CD14-positive monocyte (primary cell): ENCODE measurements around the gene PDE9A. TPM values are rescaled to one million over a fixed set of nuclear protein-coding genes. Genes with fewer than 3 reads are reported as not detected.

ENCODE experiments used
- DNase-seq, 3 donors: peaks; one replicate each; pipeline ENCODE4 v3.0.0-alpha.2; 2011 to 2022
- H2AFZ ChIP-seq: 2 replicates; pipeline ENCODE4 v1.6.0; 2012; ENCODE audit warnings: mild to moderate bottlenecking, low read depth, low read length, inconsistent platforms; ENCODE audit not compliant: insufficient read depth, poor library complexity, severe bottlenecking
- H3K27ac ChIP-seq, 2 donors: 1 replicate in 1 of 2; 2 replicates in 1 of 2; pipeline ENCODE4 v1.5.1; 2012 to 2013; ENCODE audit warnings: low read length in 2 of 2, control low read depth in 1 of 2, inconsistent platforms in 1 of 2, low read depth in 1 of 2, mild to moderate bottlenecking in 1 of 2
- H3K27me3 ChIP-seq, 2 donors: one replicate each; pipeline versions ENCODE4 v1.6.0 to v1.6.1; 2011 to 2013; ENCODE audit warnings: low read length in 2 of 2; ENCODE audit not compliant: control insufficient read depth in 2 of 2, insufficient read depth in 2 of 2
- H3K36me3 ChIP-seq, 2 donors: replicated peaks in 1 of 2; 1 replicate in 1 of 2; 2 replicates in 1 of 2; pipeline versions ENCODE4 v1.5.1 to v1.6.1; 2012 to 2013; ENCODE audit warnings: low read length in 2 of 2, control low read depth in 1 of 2, inconsistent platforms in 1 of 2, mild to moderate bottlenecking in 1 of 2; ENCODE audit not compliant: insufficient read depth in 2 of 2, control insufficient read depth in 1 of 2
- H3K4me1 ChIP-seq, 2 donors: 1 replicate in 1 of 2; 2 replicates in 1 of 2; pipeline versions ENCODE4 v1.5.1 to v1.6.1; 2012 to 2013; ENCODE audit warnings: low read length in 2 of 2, control low read depth in 1 of 2, inconsistent platforms in 1 of 2, mild to moderate bottlenecking in 1 of 2, moderate library complexity in 1 of 2; ENCODE audit not compliant: insufficient read depth in 2 of 2, control insufficient read depth in 1 of 2
- H3K4me2 ChIP-seq: replicated peaks from 2 replicates; pipeline ENCODE3; 2012; ENCODE audit warnings: low read length, moderate library complexity, mild to moderate bottlenecking; ENCODE audit not compliant: poor library complexity, severe bottlenecking; ENCODE audit errors: extremely low read depth
- H3K4me3 ChIP-seq, 3 experiments: fragments of 200-600 bp in 1 of 3; sonication (generic) in 1 of 3; replicated peaks in 1 of 3; 1 replicate in 2 of 3; 2 replicates in 1 of 3; pipeline ENCODE4 v1.5.1; 2011 to 2013; ENCODE audit warnings: low read length in 3 of 3, mild to moderate bottlenecking in 3 of 3, control low read depth in 2 of 3, low read depth in 2 of 3, inconsistent platforms in 1 of 3, moderate library complexity in 1 of 3
- H3K79me2 ChIP-seq: 2 replicates; pipeline ENCODE4 v1.6.0; 2012; ENCODE audit warnings: mild to moderate bottlenecking, control low read depth, inconsistent platforms, low read length, moderate library complexity; ENCODE audit not compliant: insufficient read depth
- H3K9ac ChIP-seq: 2 replicates; pipeline ENCODE4 v1.6.0; 2017; ENCODE audit warnings: low read length, mild to moderate bottlenecking; ENCODE audit not compliant: insufficient read depth, poor library complexity, severe bottlenecking
- H3K9me3 ChIP-seq, 2 donors: replicated peaks in 1 of 2; 1 replicate in 1 of 2; 2 replicates in 1 of 2; pipeline versions ENCODE4 v1.5.1 to v1.6.1; 2012 to 2013; ENCODE audit warnings: low read length in 2 of 2, control low read depth in 1 of 2; ENCODE audit not compliant: control insufficient read depth in 1 of 2, insufficient read depth in 1 of 2
- H4K20me1 ChIP-seq: 2 replicates; pipeline ENCODE4 v1.6.0; 2012; ENCODE audit warnings: mild to moderate bottlenecking, low read length, control low read depth, moderate library complexity; ENCODE audit not compliant: insufficient read depth
- H3K27ac Mint-ChIP-seq, 7 donors: one replicate each; pipeline ENCODE4 v1.8.0; 2020; ENCODE audit warnings: mild to moderate bottlenecking in 7 of 7, mixed read lengths in 7 of 7, moderate library complexity in 6 of 7, inconsistent platforms in 2 of 7
- H3K27me3 Mint-ChIP-seq, 3 donors: one replicate each; pipeline ENCODE4 v1.8.0; 2021 to 2022; ENCODE audit warnings: low read depth in 3 of 3, mild to moderate bottlenecking in 3 of 3, mixed read lengths in 3 of 3, moderate library complexity in 3 of 3, inconsistent platforms in 1 of 3
- H3K36me3 Mint-ChIP-seq, 2 donors: one replicate each; pipeline ENCODE4 v1.8.0; 2020; ENCODE audit warnings: mixed read lengths in 2 of 2, inconsistent platforms in 1 of 2, mild to moderate bottlenecking in 1 of 2
- H3K4me1 Mint-ChIP-seq: one replicate; pipeline ENCODE4 v1.8.0; 2020; ENCODE audit warnings: mild to moderate bottlenecking, mixed read lengths
- H3K4me3 Mint-ChIP-seq, 2 donors: one replicate each; pipeline ENCODE4 v1.8.0; 2020; ENCODE audit warnings: mild to moderate bottlenecking in 2 of 2, mixed read lengths in 2 of 2, moderate library complexity in 1 of 2
- H3K9me3 Mint-ChIP-seq, 7 donors: one replicate each; pipeline ENCODE4 v1.8.0; 2020 to 2022; ENCODE audit warnings: mixed read lengths in 7 of 7, mild to moderate bottlenecking in 6 of 7, moderate library complexity in 6 of 7, inconsistent platforms in 2 of 7
- CTCF ChIP-seq: fragments of 200-600 bp; IDR thresholded peaks from one replicate; pipeline ENCODE4 v1.8.0; 2022; ENCODE audit warnings: antibody characterized with exemption, mild to moderate bottlenecking
- WGBS: methylation state at CpG from one replicate; pipeline ENCODE4 v1.1.5; 2013; ENCODE audit warnings: missing lambda C conversion rate; ENCODE audit not compliant: insufficient coverage; 5-methylcytosine and 5-hydroxymethylcytosine counted together
- intact Hi-C, 2 donors: fragments of 100-400 bp; cut with micrococcal nuclease; formaldehyde crosslinking; loops; one replicate each; pipeline versions ENCODE4 v1.15.0 to v1.15.1; 2023
- polyA plus RNA-seq, 3 donors: library from polyadenylated mRNA; depleted of rRNA in 1 of 3; unstranded in 2 of 3; stranded (reverse) in 1 of 3; fragments of 300-500 nt in 2 of 3; fragments of >200 nt in 1 of 3; fragmentation: Illumina TruSeq in 2 of 3; gene quantifications; 1 replicate in 2 of 3; 2 replicates in 1 of 3; pipeline ENCODE4 v1.2.3, GENCODE V29; 2012 to 2021

PDE9A gene
- polyA plus RNA-seq, 3 donors = 0.05 to 0.52 TPM; not detected in 1

GRCh38 chr21:42663200-42663750 lies 9.9 kb downstream of the PDE9A start:
- no peak overlapping the region for H3K9ac ChIP-seq
- Mint-ChIP-seq H3K27me3 (peaks cover 2 to 5% (median 4%) of the 10 kb centered on the region in 3 donors), H3K9me3 (peaks cover 0 to 3% (median 0%) of the 10 kb centered on the region in 7 donors), H3K36me3 (no peaks in the 10 kb centered on the region), H3K4me1 (no peaks in the 10 kb centered on the region), H3K27ac (no peak overlapping the region), H3K4me3 (no peak overlapping the region)
- no peak overlapping the region for H3K4me2 ChIP-seq
- H4K20me1 ChIP-seq = no peaks in the 10 kb centered on the region
- H3K27me3 ChIP-seq = no peaks in the 10 kb centered on the region
- DNase-seq = no peak
- no peak overlapping the region for H3K27ac ChIP-seq
- intact Hi-C loops = no loop called here
- WGBS = 92% methylated on average over 17 of the region's 18 CpGs
- H3K9me3 ChIP-seq = peaks cover 0 to 4% of the 10 kb centered on the region in 2 donors
- H3K36me3 ChIP-seq = no peaks in the 10 kb centered on the region
- H3K4me3 ChIP-seq = no peak overlapping the region
- no peak overlapping the region for H2AFZ ChIP-seq
- no peaks in the 10 kb centered on the region for H3K4me1 ChIP-seq
- no peaks in the 10 kb centered on the region for H3K79me2 ChIP-seq
- TF ChIP-seq CTCF = no peak

GRCh38 chr21:42663860-42664535 lies 10.6 kb downstream of the PDE9A start:
- peaks cover 0 to 4% (median 2%) of the 10 kb centered on the region in 3 donors for H3K27me3 Mint-ChIP-seq
- intact Hi-C loops = no loop called here
- H3K4me3 Mint-ChIP-seq = no peak overlapping the region
- no peaks in the 10 kb centered on the region for H3K36me3 Mint-ChIP-seq
- no peak overlapping the region for H3K4me3 ChIP-seq
- H3K9me3 ChIP-seq = peaks cover 0 to 4% of the 10 kb centered on the region in 2 donors
- H3K4me1 Mint-ChIP-seq = no peaks in the 10 kb centered on the region
- H3K9me3 Mint-ChIP-seq = peaks cover 0 to 3% (median 0%) of the 10 kb centered on the region in 7 donors
- no peak for DNase-seq
- H2AFZ ChIP-seq = no peak overlapping the region
- TF ChIP-seq CTCF = no peak
- no peaks in the 10 kb centered on the region for H3K36me3 ChIP-seq
- H3K27me3 ChIP-seq = no peaks in the 10 kb centered on the region
- no peak overlapping the region for H3K9ac ChIP-seq
- H4K20me1 ChIP-seq = no peaks in the 10 kb centered on the region
- no peaks in the 10 kb centered on the region for H3K79me2 ChIP-seq
- 97% methylated on average over 15 of the region's 15 CpGs for WGBS
- no peak overlapping the region for H3K27ac ChIP-seq
- no peaks in the 10 kb centered on the region for H3K4me1 ChIP-seq
- no peak overlapping the region for H3K27ac Mint-ChIP-seq
- H3K4me2 ChIP-seq = no peak overlapping the region
